Uterus (tissue), 4 donors: Measurements from ENCODE around the gene DGKI. TPM values are rescaled to one million over a fixed set of nuclear protein-coding genes. Genes with fewer than 3 reads are reported as not detected.
A peak's percentile ranks its signal among the peaks of the same experiment; 100 is the strongest.

Experiments used
- DNase-seq, 2 donors: peaks; one replicate each; pipeline ENCODE4 v3.0.0-alpha.2; 2019 to 2020
- H3K27ac ChIP-seq, 2 donors: fragments of 200-600 bp; sonication (generic); 1 replicate in 1 of 2; 2 replicates in 1 of 2; pipeline ENCODE4 v1.5.1; 2016 to 2018
- H3K27me3 ChIP-seq, 2 donors: fragments of 200-600 bp; sonication (generic); one replicate each; pipeline ENCODE4 v1.5.1; 2018 to 2019; ENCODE audit warnings: control low read depth in 1 of 2
- H3K36me3 ChIP-seq, 2 donors: fragments of 200-600 bp; sonication (generic); one replicate each; pipeline ENCODE4 v1.5.1; 2019; ENCODE audit warnings: control low read depth in 1 of 2
- H3K4me1 ChIP-seq, 2 donors: fragments of 200-600 bp; sonication (generic); one replicate each; pipeline ENCODE4 v1.5.1; 2018 to 2019; ENCODE audit warnings: control low read depth in 1 of 2
- H3K4me3 ChIP-seq, 2 donors: fragments of 200-600 bp; sonication (generic); 1 replicate in 1 of 2; 2 replicates in 1 of 2; pipeline ENCODE4 v1.5.1; 2018 to 2019; ENCODE audit warnings: mild to moderate bottlenecking in 1 of 2
- H3K9me3 ChIP-seq, 2 donors: fragments of 200-600 bp; sonication (generic); one replicate each; pipeline ENCODE4 v1.5.1; 2019; ENCODE audit warnings: control low read depth in 1 of 2
- POLR2A ChIP-seq, 2 donors: fragments of 450-650 bp; IDR thresholded peaks; one replicate each; pipeline ENCODE4 v1.6.1; 2016; ENCODE audit warnings: antibody characterized with exemption in 2 of 2, mild to moderate bottlenecking in 1 of 2, moderate library complexity in 1 of 2
- intact Hi-C: fragments of 100-400 bp; cut with DNase I; formaldehyde crosslinking; loops from one replicate; pipeline ENCODE4 v1.15.1; 2023; ENCODE audit warnings: low total_unique reads
- total RNA-seq, 4 donors: library from RNA; depleted of rRNA in 3 of 4; stranded (reverse); fragments of >200 nt in 3 of 4; gene quantifications; one replicate each; pipeline versions ENCODE4 v1.1.0 to v1.2.4, GENCODE V29; 2014 to 2023
- TF ChIP-seq, protein P1 (sequence below), 4 experiments: fragments of 200-600 bp in 2 of 4; fragments of 450-650 bp in 2 of 4; sonication (generic) in 2 of 4; IDR thresholded peaks; one replicate each; pipeline ENCODE4 v1.5.1; 2016 to 2019; ENCODE audit warnings: antibody characterized with exemption in 4 of 4, mild to moderate bottlenecking in 2 of 4, moderate library complexity in 1 of 4
- donor health status: DM: yes; HTN: yes; CAD: no.

DGKI gene
- total RNA-seq, 4 donors from 2014 or later, result 1.0 to 8.5 (median 4.1) TPM

DNA sequence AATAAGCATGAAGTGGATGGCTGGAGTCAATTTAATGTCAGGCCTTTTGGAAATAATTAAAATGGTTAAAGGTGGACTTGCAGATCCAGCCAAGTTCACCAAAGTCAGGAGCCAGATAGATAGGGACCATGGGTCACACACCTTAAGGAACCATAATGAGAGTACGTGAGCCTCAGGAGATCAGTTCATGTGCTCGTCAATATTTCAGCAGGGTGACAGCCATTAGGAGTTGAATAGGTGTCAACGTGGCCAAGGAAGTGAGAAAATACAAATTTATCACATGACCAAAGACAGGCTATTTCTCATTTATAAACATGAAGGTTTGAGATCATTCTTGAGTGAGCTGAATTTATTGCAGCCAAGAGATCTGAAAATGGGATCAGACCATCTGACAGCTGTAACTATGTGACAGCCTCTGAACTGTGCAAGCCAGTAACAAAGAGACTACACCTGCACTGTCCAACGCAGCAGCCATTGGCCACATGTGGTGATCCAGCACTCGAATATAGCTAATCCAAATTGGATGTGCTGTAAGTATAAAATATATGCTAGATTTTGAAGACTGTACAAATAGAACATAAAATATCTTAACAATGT is 253.6 kb downstream of the DGKI start:
- H3K27ac ChIP-seq, result no peak overlapping the region
- intact Hi-C loops, result no loop called here
- H3K27me3 ChIP-seq, result no peaks in the 10 kb centered on the region
- DNase-seq, result no peak
- H3K4me3 ChIP-seq, result no peak overlapping the region
- H3K4me1 ChIP-seq, result no peaks in the 10 kb centered on the region
- H3K9me3 ChIP-seq, result no peaks in the 10 kb centered on the region
- no peaks in the 10 kb centered on the region for H3K36me3 ChIP-seq
- TF ChIP-seq, protein P1, sequence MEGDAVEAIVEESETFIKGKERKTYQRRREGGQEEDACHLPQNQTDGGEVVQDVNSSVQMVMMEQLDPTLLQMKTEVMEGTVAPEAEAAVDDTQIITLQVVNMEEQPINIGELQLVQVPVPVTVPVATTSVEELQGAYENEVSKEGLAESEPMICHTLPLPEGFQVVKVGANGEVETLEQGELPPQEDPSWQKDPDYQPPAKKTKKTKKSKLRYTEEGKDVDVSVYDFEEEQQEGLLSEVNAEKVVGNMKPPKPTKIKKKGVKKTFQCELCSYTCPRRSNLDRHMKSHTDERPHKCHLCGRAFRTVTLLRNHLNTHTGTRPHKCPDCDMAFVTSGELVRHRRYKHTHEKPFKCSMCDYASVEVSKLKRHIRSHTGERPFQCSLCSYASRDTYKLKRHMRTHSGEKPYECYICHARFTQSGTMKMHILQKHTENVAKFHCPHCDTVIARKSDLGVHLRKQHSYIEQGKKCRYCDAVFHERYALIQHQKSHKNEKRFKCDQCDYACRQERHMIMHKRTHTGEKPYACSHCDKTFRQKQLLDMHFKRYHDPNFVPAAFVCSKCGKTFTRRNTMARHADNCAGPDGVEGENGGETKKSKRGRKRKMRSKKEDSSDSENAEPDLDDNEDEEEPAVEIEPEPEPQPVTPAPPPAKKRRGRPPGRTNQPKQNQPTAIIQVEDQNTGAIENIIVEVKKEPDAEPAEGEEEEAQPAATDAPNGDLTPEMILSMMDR (IDR thresholded peaks at IDR 0.05), result no peak
- TF ChIP-seq POLR2A (IDR thresholded peaks at IDR 0.05), result no peak

DNA sequence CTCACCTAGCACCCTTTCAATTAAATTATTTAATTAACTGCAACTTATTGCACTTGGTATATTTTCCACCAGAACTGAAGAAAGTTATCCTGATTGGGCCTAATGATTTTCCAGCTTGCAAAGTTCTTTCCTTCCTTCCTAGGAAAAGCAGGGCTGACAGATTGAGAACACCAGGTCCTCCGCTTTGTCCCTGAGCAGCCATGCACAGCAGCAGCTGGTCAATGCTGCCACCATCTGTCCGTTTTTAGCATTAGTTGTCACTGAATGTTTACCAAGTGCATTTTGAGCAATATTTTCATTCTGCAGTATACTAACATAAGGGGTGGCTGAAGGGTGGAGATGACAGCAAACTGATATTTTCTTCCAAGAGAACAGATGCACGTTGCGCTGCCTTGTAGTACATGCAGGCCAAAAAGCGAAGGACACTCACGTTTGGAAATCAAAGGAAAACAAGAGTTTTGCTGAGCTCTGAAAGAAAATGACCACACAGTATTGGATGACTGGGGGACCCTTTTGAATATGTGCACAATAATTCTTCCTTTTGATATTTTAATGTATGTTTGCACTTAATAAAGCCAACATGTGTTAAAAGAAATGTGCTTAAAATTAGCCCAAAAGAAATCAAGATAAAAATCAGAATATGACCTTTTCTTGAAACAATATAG is 254.4 kb downstream of the DGKI start:
- H3K4me1 ChIP-seq, result no peaks in the 10 kb centered on the region
- TF ChIP-seq, protein P1 (IDR thresholded peaks at IDR 0.05), result peak; percentile 59 to 72 (median 62)
- TF ChIP-seq POLR2A (IDR thresholded peaks at IDR 0.05), result no peak
- DNase-seq, result peak; percentile 50 to 55
- no peak overlapping the region for H3K4me3 ChIP-seq
- no peaks in the 10 kb centered on the region for H3K36me3 ChIP-seq
- H3K9me3 ChIP-seq, result no peaks in the 10 kb centered on the region
- intact Hi-C loops, result no loop called here
- H3K27me3 ChIP-seq, result no peaks in the 10 kb centered on the region
- peak overlapping the region in 1 of 2 donors; percentile 13 for H3K27ac ChIP-seq

DNA sequence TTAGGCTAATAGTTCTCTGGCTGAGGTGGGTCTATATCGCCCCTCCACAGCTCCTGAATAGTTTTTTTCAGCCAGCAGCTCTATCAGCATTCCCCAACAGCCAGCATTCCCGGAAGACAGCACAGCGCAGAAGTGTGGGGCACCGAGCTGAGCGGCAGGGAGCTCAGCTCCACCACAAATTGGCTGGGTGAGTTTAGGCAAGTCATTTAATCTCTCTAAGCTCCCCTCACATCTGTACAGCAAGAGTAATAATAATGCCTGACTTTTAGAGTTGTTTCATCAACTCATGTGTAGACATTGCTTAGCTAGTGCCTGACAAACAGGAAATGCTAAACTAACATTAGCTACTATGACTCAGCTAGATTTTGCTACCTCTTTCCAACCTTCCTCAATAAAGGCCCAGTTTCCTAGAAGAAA is 255.3 kb downstream of the DGKI start:
- no peaks in the 10 kb centered on the region for H3K4me1 ChIP-seq
- TF ChIP-seq POLR2A (IDR thresholded peaks at IDR 0.05), result no peak
- TF ChIP-seq, protein P1 (IDR thresholded peaks at IDR 0.05), result no peak
- intact Hi-C loops, result no loop called here
- no peaks in the 10 kb centered on the region for H3K36me3 ChIP-seq
- no peak overlapping the region for H3K4me3 ChIP-seq
- H3K9me3 ChIP-seq, result no peaks in the 10 kb centered on the region
- no peak for DNase-seq
- H3K27me3 ChIP-seq, result no peaks in the 10 kb centered on the region
- H3K27ac ChIP-seq, result no peak overlapping the region

DNA sequence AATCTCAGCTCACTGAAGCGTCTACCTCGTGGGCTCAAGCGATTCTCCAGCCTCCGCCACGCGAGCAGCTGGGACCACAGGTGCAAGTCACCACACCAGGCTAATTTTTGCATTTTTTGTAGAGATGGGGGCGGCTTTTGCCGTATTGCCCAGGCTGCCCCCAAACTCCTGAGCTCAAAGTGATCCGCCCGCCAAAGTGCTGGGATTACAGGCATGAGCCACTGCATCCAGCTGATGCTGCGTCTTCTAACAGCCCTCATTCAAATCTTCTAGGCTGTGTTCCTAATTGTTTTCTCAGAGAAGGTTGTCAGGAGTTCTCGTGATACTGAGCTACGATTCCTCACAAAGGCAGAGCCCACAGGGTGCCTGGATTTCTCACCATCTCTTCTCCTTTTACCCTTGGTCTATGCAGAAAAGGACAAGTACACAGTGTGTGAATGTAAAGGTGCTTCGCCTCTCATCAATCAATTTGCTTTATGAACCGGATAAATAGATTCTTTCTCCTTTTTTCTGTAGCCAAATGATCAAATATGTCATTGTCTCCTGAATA is 255.9 kb downstream of the DGKI start:
- Histone ChIP-seq H3K9me3 (no peaks in the 10 kb centered on the region), H3K27ac (no peak overlapping the region), H3K4me1 (no peaks in the 10 kb centered on the region), H3K27me3 (no peaks in the 10 kb centered on the region), H3K4me3 (no peak overlapping the region), H3K36me3 (no peaks in the 10 kb centered on the region)
- no peak for TF ChIP-seq POLR2A (IDR thresholded peaks at IDR 0.05)
- no peak for DNase-seq
- intact Hi-C loops, result no loop called here

DNA sequence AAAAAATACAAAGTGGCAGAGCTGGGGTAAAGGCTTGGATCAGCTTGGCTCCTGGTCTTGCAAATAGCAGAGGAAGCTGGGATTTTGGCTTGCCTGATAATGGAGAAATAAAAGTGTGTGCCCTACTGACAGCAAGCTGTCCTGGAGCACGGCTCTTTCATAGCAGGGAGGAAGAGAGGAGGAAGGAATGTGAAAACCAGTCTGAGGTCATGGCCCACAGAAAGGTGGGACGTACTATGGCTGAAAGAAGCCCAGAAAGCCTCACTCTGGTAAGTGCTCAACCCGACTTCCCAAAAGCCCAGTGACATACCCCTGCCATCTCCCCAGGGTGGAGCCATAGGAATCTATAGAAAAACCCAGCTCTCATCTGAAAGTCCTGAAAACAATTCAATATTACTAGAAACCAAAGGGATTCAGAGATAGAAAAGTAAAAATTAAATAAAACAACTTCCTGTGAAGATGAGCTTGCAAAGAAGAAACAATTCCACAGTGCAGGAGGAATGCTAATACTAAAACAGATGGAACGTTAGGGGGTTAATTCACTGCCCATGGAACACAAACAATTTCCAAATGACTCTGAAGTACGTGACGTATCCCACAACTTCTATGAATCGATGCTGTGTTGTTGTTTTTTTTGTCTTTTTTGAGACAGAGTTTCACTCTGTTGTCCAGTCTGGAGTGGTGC is 256.6 kb downstream of the DGKI start:
- no peaks in the 10 kb centered on the region for H3K36me3 ChIP-seq
- H3K4me3 ChIP-seq, result no peak overlapping the region
- H3K27me3 ChIP-seq, result no peaks in the 10 kb centered on the region
- TF ChIP-seq, protein P1 (IDR thresholded peaks at IDR 0.05), result no peak
- TF ChIP-seq POLR2A (IDR thresholded peaks at IDR 0.05), result no peak
- intact Hi-C loops, result no loop called here
- DNase-seq, result no peak
- H3K9me3 ChIP-seq, result no peaks in the 10 kb centered on the region
- no peaks in the 10 kb centered on the region for H3K4me1 ChIP-seq
- no peak overlapping the region for H3K27ac ChIP-seq
